Heart left ventricle (tissue), 16 donors: Measurements from ENCODE around the gene MIA. TPM values are rescaled to one million over a fixed set of nuclear protein-coding genes. Genes with fewer than 3 reads are reported as not detected.

ENCODE experiments used
- ATAC-seq, 4 donors: fragments of 200-7000 bp; cut with Tn5 transposase; one replicate each; pipeline ENCODE4 v1.9.1; 2020 to 2022; ENCODE audit warnings: moderate library complexity in 4 of 4, mild to moderate bottlenecking in 3 of 4, moderate number of reproducible peaks in 1 of 4
- DNase-seq, 5 donors: peaks; one replicate each; pipeline ENCODE4 v3.0.0-alpha.2; 2020
- H3K27ac ChIP-seq, 12 donors: fragments of 200-600 bp; sonication (generic) in 4 of 12; one replicate each; pipeline versions ENCODE4 v1.5.0 to v1.8.0; 2016 to 2022; ENCODE audit warnings: mild to moderate bottlenecking in 2 of 12
- H3K27me3 ChIP-seq, 9 donors: fragments of 200-600 bp; sonication (generic) in 2 of 9; one replicate each; pipeline versions ENCODE4 v1.5.1 to v1.8.0; 2016 to 2022; ENCODE audit warnings: mild to moderate bottlenecking in 3 of 9
- H3K36me3 ChIP-seq, 9 donors: fragments of 200-600 bp; sonication (generic) in 2 of 9; one replicate each; pipeline versions ENCODE4 v1.5.0 to v1.8.0; 2018 to 2022; ENCODE audit warnings: mild to moderate bottlenecking in 2 of 9
- H3K4me1 ChIP-seq, 12 donors: fragments of 200-600 bp; sonication (generic) in 4 of 12; one replicate each; pipeline versions ENCODE4 v1.5.0 to v1.8.0; 2016 to 2022; ENCODE audit warnings: mild to moderate bottlenecking in 3 of 12
- H3K4me3 ChIP-seq, 12 donors: fragments of 200-600 bp; sonication (generic) in 4 of 12; one replicate each; pipeline versions ENCODE4 v1.5.0 to v1.8.0; 2017 to 2022; ENCODE audit warnings: mild to moderate bottlenecking in 9 of 12, moderate library complexity in 4 of 12
- H3K9me3 ChIP-seq, 12 donors: fragments of 200-600 bp; sonication (generic) in 4 of 12; one replicate each; pipeline versions ENCODE4 v1.5.0 to v1.8.0; 2016 to 2022; ENCODE audit warnings: mild to moderate bottlenecking in 1 of 12
- POLR2A ChIP-seq, 2 donors: fragments of 450-650 bp; IDR thresholded peaks; one replicate each; pipeline ENCODE4 v1.6.1; 2017; ENCODE audit warnings: antibody characterized with exemption in 2 of 2, mild to moderate bottlenecking in 2 of 2, moderate library complexity in 2 of 2
- WGBS, 4 donors: extraction: QIAGEN DNeasy Blood & Tissue Kit in 2 of 4; methylation state at CpG; one replicate each; pipeline versions ENCODE4 v1.1.5 to v1.1.7; 2013 to 2018; 5-methylcytosine and 5-hydroxymethylcytosine counted together
- intact Hi-C, 10 donors: fragments of 100-400 bp; cut with DNase I; formaldehyde crosslinking; loops; one replicate each; pipeline versions ENCODE4 v1.11.1 to v1.14.2; 2022
- polyA plus RNA-seq, 2 donors: library from polyadenylated mRNA; stranded (reverse); fragments of 200-250 nt; gene quantifications; one replicate each; pipeline ENCODE4 v1.2.3, GENCODE V29; 2013
- total RNA-seq, 9 donors: library from RNA; depleted of rRNA in 2 of 9; stranded (reverse); fragments of >200 nt in 2 of 9; fragmentation: NEBNext Ultra II Directional in 3 of 9; extraction: Animal tissue kit (Norgen Biotek cat#: 25700) in 3 of 9; gene quantifications; one replicate each; pipeline versions ENCODE4 v1.1.0 to v1.2.4, GENCODE V29; 2016 to 2023
- TF ChIP-seq, protein P1 (sequence below), 12 donors: fragments of 200-600 bp; sonication (generic) in 4 of 12; IDR thresholded peaks; one replicate each; pipeline versions ENCODE4 v1.5.0 to v1.8.0; 2018 to 2022; ENCODE audit warnings: antibody characterized with exemption in 12 of 12, mild to moderate bottlenecking in 5 of 12
- donor health status: ischemic (EF 13 %, LVEDD 7.1; RV severe dilation, severe dysfunction).
- donor health status: healthy with polysubstance abuse.
- donor health status: DM: no; HTN: yes; CAD: no.
- donor health status: DM: no; HTN: no; CAD: no.
- donor health status: ischemic (EF 25% LVEDD 6.9; RV normal size, moderate dysfunction).
- donor health status: ischemic (EF 25% LVEDD 5.7; RV mildly dilated, moderate dysfunction).
- donor health status: healthy.
- donor health status: DM: yes; HTN: yes; CAD: no.
- donor health status: ischemic (EF 35%, LVEDD 5.7; RV mildly dilated, moderate dysfunction).
- donor health status: nonischemic (EF 11% LVEDD 7.7; RV severe dilation, severe dysfunction).
- donor health status: DM: yes; HTN: yes; CAD: no.
- donor health status: PGD.
- donor health status: ischemic (EF 29% LVEDD 5.4; RV normal size, mild dysfunction).
- donor health status: nonischemic (EF 23%, LVEDD 6.1; RV moderate dilation, normal function).

MIA gene
- total and polyA plus RNA-seq, 11 donors, result 0.72 to 3.0 (median 1.0) TPM; not detected in 5

DNA sequence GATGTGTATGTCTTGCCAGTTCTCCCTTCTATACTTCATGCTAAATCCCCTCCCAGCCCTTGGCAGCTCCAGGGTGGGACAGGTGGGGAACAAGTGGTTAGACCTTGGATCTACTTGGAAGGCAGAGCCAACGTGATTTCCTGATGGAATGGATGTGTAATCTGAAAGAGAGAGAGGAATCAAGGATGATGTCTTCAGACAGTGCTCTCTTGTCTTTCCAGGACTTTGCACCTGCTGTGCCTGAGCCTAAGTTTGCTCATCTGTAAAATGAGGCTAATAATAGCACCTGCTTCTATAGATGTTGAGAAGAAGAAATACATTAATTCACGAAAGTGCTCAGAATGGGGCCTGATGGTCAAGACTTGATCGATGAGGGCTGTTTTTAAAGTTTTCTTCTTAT lies 16.7 kb downstream of the MIA start:
- 83 to 89% (median 86%) methylated on average over 3 of the region's 3 CpGs for WGBS, 4 donors
- DNase-seq (no peak), ATAC-seq (no peak)
- H3K27ac ChIP-seq, result no peak overlapping the region
- TF ChIP-seq POLR2A (IDR thresholded peaks at IDR 0.05), result no peak
- TF ChIP-seq, protein P1, sequence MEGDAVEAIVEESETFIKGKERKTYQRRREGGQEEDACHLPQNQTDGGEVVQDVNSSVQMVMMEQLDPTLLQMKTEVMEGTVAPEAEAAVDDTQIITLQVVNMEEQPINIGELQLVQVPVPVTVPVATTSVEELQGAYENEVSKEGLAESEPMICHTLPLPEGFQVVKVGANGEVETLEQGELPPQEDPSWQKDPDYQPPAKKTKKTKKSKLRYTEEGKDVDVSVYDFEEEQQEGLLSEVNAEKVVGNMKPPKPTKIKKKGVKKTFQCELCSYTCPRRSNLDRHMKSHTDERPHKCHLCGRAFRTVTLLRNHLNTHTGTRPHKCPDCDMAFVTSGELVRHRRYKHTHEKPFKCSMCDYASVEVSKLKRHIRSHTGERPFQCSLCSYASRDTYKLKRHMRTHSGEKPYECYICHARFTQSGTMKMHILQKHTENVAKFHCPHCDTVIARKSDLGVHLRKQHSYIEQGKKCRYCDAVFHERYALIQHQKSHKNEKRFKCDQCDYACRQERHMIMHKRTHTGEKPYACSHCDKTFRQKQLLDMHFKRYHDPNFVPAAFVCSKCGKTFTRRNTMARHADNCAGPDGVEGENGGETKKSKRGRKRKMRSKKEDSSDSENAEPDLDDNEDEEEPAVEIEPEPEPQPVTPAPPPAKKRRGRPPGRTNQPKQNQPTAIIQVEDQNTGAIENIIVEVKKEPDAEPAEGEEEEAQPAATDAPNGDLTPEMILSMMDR (IDR thresholded peaks at IDR 0.05), result no peak
- H3K9me3 ChIP-seq, result no peaks in the 10 kb centered on the region
- no peak overlapping the region for H3K4me3 ChIP-seq
- H3K36me3 ChIP-seq, result peaks cover 0 to 50% (median 20%) of the 10 kb centered on the region in 9 donors
- intact Hi-C loops, result no loop called here
- no peaks in the 10 kb centered on the region for H3K27me3 ChIP-seq
- no peaks in the 10 kb centered on the region for H3K4me1 ChIP-seq

DNA sequence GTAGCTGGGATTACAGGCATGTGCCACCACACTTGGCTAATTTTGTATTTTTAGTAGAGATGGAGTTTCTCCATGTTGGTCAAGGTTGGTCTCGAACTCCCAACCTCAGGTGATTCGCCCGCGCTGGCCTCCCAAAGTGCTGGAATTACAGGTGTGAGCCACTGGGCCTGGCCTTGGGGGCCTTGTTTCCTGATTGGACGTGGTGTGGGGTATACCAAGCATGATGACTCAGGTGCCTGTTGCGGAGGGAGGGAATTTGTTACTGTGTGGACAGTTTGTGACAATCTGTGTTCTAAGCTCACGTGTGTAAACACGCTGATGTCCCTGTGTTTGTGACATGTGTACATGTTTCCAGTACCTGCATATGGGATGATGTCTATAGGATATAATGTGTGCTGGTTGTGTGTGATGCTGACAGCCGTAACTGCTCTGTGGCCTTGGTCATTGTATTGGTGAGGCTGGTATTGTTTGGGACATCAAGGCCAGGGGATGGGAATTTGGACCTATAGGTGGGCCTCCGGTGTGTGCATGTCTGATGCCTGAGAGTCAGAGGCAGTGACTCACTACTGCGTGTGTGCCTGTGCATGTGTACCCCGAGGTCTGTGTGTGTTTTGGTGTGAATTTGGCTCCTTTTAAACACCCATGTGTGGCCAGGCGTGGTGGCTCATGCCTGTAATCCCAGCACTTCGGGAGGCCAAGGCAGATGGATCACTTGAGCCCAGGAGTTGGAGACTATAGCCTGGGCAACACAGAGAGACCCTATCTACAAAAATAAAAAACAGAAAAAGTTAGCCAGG lies 22.0 kb downstream of the MIA start:
- ATAC-seq, result no peak
- DNase-seq, result no peak
- TF ChIP-seq, protein P1 (IDR thresholded peaks at IDR 0.05), result no peak
- TF ChIP-seq POLR2A (IDR thresholded peaks at IDR 0.05), result no peak
- Histone ChIP-seq H3K9me3 (no peaks in the 10 kb centered on the region), H3K4me3 (peak overlapping the region in 5 of 12 donors; percentile 89 to 99 (median 97)), H3K27me3 (no peaks in the 10 kb centered on the region), H3K27ac (peak overlapping the region in 11 of 12 donors; percentile 75 to 99 (median 97)), H3K36me3 (peaks cover 0 to 30% (median 18%) of the 10 kb centered on the region in 9 donors), H3K4me1 (peaks cover 21 to 35% (median 27%) of the 10 kb centered on the region in 12 donors)
- intact Hi-C loops, result loop anchor here in 2 of 10 donors (5.0 kb wide), 1 partner anchor 45 kb away; the partner anchor contains the start of genes ACTMAP (in 2 of the 2) and SNRPA (in 2 of the 2)
- 96 to 97% (median 96%) methylated on average over 14 of the region's 14 CpGs for WGBS, 4 donors

DNA sequence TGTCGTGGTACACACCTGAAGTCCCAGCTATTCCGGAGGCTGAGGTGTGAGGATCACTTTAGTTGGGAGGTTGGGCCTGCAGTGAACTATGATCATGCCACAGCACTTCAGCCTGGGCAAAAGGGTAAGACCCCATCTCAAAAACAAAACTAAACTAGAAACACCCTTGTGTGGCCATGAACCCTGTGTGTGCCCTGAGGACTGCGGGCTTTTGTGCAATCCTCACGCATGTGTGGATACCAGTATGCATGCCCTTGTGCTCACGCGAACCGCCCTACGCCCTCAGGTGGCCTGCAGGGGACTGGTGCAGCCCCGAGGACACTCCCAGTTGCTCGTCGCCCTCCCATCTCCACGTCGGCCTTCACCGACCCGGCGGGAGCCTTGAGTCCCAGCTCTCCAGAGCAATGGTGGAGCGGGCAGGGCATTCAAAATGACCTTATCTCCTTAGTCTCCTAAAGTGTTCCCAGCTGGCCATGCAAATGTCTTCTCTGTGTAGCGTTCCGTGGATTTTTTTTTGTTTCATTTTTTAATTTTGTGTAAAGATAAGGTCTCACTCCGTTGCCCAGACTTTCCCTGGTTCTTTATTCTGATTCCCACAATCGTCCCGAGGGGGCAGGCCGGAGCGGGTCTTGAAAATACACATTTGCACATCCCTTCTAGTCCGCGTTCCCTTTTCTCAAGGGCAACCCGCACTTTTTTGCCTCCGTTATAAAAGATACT lies 22.8 kb downstream of the MIA start:
- peak overlapping the region in 11 of 12 donors; percentile 44 to 99 (median 94) for H3K4me3 ChIP-seq
- no peaks in the 10 kb centered on the region for H3K27me3 ChIP-seq
- 9 to 11% (median 11%) methylated on average over 28 of the region's 28 CpGs for WGBS, 4 donors
- TF ChIP-seq POLR2A (IDR thresholded peaks at IDR 0.05), result no peak
- TF ChIP-seq, protein P1 (IDR thresholded peaks at IDR 0.05), result peak in 9 of 12 donors; percentile 21 to 62 (median 52)
- no peaks in the 10 kb centered on the region for H3K9me3 ChIP-seq
- H3K27ac ChIP-seq, result peak overlapping the region; percentile 75 to 99 (median 96)
- peaks cover 27 to 43% (median 35%) of the 10 kb centered on the region in 12 donors for H3K4me1 ChIP-seq
- H3K36me3 ChIP-seq, result peaks cover 0 to 23% (median 14%) of the 10 kb centered on the region in 9 donors
- ATAC-seq (peak; percentile 27 to 46 (median 40)), DNase-seq (peak; percentile 70 to 83 (median 80))
- intact Hi-C loops, result loop anchor here in 6 of 10 donors (1.0 to 5.0 kb wide), 5 partner anchors 20 to 83 kb away; partner anchors contain the start of genes ACTMAP (in 4 of the 6), SNRPA (in 4 of the 6) and RAB4B (in 3 of the 6)
